NCI-H2029 (cell line): Measurements from ENCODE around the gene NOX3.
"Not testable (repeated sequence)": the region's sequence is repeated elsewhere in the genome, so short reads cannot be mapped to it uniquely, and the experiment has no call there.

Experiments
- DNase-seq: peaks from one replicate; lab custom pipeline; 2025; lab: John Stamatoyannopoulos, UW

NOX3 gene

GRCh38 chr6:155468543-155468942 is 12.9 kb upstream of the NOX3 start:
- DNase-seq: not testable (repeated sequence)

GRCh38 chr6:155466539-155466938 is 10.9 kb upstream of the NOX3 start:
- DNase-seq: no peak

- DNase-seq: no peak
Observed at GRCh38 chr6:155461556-155461955, 5.9 kb upstream of the NOX3 start.

GRCh38 chr6:155454471-155454870 is 1.2 kb downstream of the NOX3 start:
- no peak for DNase-seq

DNA sequence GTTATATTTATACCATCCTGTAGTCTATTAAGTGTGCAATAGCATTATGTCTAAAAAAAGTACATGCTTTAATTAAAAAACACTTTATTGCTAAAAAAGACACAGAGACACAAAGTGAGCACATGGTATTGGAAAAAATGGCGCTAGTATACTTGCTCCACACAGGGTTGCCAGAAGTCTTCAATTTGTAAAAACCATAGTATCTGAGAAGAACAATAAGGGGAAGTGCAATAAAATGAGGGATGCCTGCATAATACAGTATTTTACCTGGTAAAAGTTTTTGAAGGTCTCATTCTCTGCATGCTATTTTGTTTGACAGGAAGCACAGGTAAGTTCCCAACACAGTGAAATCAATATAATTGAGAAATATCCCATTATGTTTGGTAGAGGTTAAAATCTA is 1.6 kb downstream of the NOX3 start:
- DNase-seq: no peak

GRCh38 chr6:155452576-155452975 is 3.1 kb downstream of the NOX3 start:
- no peak for DNase-seq

- DNase-seq: not testable (repeated sequence)
Observed at GRCh38 chr6:155451530-155451929, 4.1 kb downstream of the NOX3 start.

GRCh38 chr6:155450240-155450581 is 5.4 kb downstream of the NOX3 start:
- DNase-seq: no peak

- DNase-seq: peak; percentile 6
Observed at GRCh38 chr6:155449450-155450239, 6.0 kb downstream of the NOX3 start.

GRCh38 chr6:155448668-155449449 is 6.8 kb downstream of the NOX3 start:
- DNase-seq: peak; percentile 2

GRCh38 chr6:155447949-155448348 is 7.7 kb downstream of the NOX3 start:
- no peak for DNase-seq

GRCh38 chr6:155444952-155445903 is 10.4 kb downstream of the NOX3 start:
- DNase-seq: no peak

GRCh38 chr6:155444120-155444917 is 11.3 kb downstream of the NOX3 start:
- no peak for DNase-seq

DNA sequence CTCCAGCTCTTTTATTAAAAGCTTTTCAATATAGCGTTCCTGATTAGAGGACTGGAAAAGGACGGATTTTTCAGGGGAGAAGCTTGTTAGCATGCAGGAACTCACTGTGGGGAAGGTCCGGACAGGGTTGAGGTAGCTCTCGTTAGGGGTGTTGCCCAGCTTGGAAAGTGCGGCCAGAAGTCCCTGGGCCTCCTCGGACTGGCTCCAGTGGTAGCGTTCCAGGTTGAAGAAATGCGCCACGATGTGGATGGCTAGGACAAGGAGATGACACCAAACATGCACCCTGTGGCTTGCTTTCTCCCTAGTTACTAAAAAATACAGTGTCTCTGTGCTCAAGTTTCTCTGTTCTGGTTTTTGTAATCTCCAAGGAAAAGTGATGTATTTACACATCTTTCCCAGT is 12.5 kb downstream of the NOX3 start:
- no peak for DNase-seq

DNA sequence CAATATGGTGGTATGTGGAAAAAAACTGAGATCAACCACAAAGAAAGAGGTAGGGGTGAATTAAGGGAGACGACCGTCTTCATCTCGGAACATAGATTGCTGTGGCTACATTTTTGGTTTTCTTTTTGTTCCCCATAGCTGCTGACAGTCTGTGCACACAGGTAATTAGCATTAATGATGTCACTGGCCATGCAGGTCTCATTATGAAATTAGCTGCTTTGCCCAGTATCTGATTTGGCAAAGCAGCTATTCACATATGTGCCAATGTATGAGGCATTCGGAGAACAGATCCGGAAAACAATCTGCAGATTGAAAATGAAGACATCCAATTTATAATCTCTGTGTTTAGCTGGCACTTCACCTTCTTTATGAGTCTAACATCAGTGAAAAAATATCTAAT is 13.1 kb downstream of the NOX3 start:
- no peak for DNase-seq

DNA sequence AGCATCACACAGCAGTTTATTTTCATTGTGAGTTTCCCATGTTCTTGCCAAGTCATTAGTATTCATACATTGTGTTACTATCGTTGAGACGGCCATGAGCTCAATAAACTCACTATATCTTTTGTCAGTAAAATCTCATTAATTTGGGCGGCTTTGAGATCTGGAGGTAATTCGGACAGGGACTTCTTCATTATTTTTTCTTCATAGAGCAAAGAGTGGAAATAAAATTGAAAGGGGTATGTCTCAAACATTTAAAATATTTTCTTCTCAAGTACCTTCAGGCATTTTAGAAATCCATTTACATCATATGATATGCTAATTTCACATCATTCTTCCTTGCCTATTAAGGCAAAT is 14.6 kb downstream of the NOX3 start:
- no peak for DNase-seq

DNA sequence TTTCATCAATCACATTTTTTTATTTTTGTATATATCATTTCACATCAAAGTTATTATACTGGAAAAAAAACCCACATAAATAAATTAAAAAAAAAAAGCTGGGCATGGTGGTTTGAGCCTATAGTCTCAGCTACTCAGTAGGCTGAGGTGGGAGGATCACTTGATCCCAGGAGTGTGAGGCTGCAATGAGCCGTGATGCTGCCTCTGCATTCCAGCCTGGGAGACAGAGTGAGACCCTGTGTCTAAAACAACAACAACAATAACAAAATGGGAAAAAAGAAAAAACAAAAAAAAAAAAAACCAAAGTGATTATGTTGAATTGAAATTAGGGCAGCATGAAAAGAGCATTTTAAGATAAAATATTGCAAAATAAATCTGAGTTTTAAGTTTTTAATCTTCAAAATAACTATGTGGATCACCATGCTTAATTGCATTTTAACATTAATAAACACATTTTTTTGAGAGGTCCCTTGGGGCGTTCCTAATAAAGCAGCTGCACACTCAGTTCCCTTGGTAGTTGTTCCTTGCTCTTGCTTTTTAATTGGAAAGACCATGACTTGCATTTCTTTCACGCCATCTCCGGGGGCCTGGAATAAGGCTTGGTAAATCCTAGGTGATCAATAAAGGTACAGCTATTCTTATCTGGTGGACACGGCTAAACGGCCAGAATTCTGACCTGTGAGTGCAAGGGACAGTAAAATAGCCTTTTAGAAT is 15.1 kb downstream of the NOX3 start:
- DNase-seq: no peak

GRCh38 chr6:155439376-155439775 is 16.3 kb downstream of the NOX3 start:
- DNase-seq: no peak

GRCh38 chr6:155436981-155437749 is 18.5 kb downstream of the NOX3 start:
- DNase-seq: peak; percentile 1

DNA sequence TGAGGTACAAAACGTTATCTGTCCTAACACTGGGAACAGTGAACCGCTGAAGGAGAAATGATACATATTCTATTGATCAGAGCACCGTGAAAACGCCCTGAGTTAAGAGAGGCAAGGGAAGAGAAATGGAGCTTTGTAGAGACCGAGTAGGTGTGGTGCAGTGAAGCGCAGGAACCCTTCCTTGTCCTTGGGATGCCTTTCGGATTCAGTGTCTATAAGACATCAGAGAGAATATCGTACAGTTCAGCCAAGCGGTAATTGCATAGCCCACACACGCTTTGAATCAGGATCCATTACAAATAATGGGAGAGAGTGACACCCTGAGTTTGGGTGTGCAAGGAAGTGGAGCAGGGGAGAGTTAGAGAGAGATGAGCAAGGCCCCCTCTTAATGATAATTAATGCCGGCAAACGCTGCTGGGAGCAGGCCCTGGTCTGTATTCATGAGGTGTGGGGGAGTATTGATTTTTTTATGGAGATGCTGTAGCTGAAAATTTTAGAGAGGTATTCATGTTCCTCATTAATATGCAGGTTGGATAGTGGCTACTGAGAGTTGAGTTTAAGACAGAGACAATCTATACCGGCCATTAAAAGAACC is 20.7 kb downstream of the NOX3 start:
- DNase-seq: no peak
